H1 (cell line): ENCODE measurements around the gene CDC14B. TPM values are rescaled to one million over a fixed set of nuclear protein-coding genes. Genes with fewer than 3 reads are reported as not detected.

Experiments used
- CTCF ChIA-PET: fragments of 300-600 bp; sonication (Branson Sonifier 250); formaldehyde crosslinking; loops from one replicate; lab custom pipeline; 2021; ENCODE audit not compliant: partially characterized antibody; lab: Charles Lee
- POLR2A ChIA-PET: fragments of 300-600 bp; sonication (Branson Sonifier 250); formaldehyde crosslinking; loops from one replicate; lab custom pipeline; 2021; ENCODE audit warnings: inconsistent platforms; ENCODE audit not compliant: partially characterized antibody; lab: Charles Lee
- DNase-seq, 2 experiments: peaks; one replicate each; pipeline versions ENCODE4 v3.0.0 to v3.0.0-alpha.2; 2010 to 2022; ENCODE audit warnings: low spot score in 2 of 2, low read depth in 1 of 2, mixed read lengths in 1 of 2
- FAIRE-seq: peaks from 2 replicates; lab custom pipeline; 2011; peaks lifted over from hg19 to GRCh38; lab: Jason Lieb, UNC
- H2AFZ ChIP-seq: 2 replicates; pipeline ENCODE4 v1.8.1; 2012; ENCODE audit warnings: low read length, inconsistent platforms
- H2AK5ac ChIP-seq: 2 replicates; pipeline ENCODE4 v1.6.1; 2013; ENCODE audit warnings: low read depth, low read length
- H2BK120ac ChIP-seq: replicated peaks from 2 replicates; pipeline ENCODE3; 2013; ENCODE audit warnings: low read depth, low read length, inconsistent platforms
- H2BK12ac ChIP-seq: 2 replicates; pipeline ENCODE4 v1.6.1; 2013; ENCODE audit warnings: low read depth, low read length
- H2BK15ac ChIP-seq: 2 replicates; pipeline ENCODE4 v1.6.1; 2013; ENCODE audit warnings: low read length
- H2BK20ac ChIP-seq: 2 replicates; pipeline ENCODE4 v1.6.1; 2013; ENCODE audit warnings: low read length
- H2BK5ac ChIP-seq: 2 replicates; pipeline ENCODE4 v1.6.1; 2013; ENCODE audit warnings: low read depth, low read length
- H3K14ac ChIP-seq: 2 replicates; pipeline ENCODE4 v1.6.1; 2013; ENCODE audit warnings: inconsistent platforms; ENCODE audit not compliant: insufficient read length
- H3K18ac ChIP-seq: 2 replicates; pipeline ENCODE4 v1.6.1; 2013; ENCODE audit warnings: low read length; ENCODE audit errors: extremely low read depth
- H3K23ac ChIP-seq: 2 replicates; pipeline ENCODE4 v1.6.1; 2013; ENCODE audit warnings: inconsistent platforms; ENCODE audit not compliant: insufficient read length
- H3K23me2 ChIP-seq: 2 replicates; pipeline ENCODE4 v1.6.1; 2013; ENCODE audit warnings: low read depth, low read length
- H3K27ac ChIP-seq: 2 replicates; pipeline ENCODE4 v1.6.1; 2011; ENCODE audit warnings: low read depth, low read length, inconsistent platforms
- H3K27me3 ChIP-seq, 4 experiments: replicated peaks in 1 of 4; 1 replicate in 1 of 4; 2 replicates in 3 of 4; pipeline versions ENCODE4 v1.6.1 to v1.8.1; 2011 to 2013; ENCODE audit warnings: low read length in 3 of 4, mild to moderate bottlenecking in 3 of 4, inconsistent platforms in 2 of 4, mixed read lengths in 2 of 4, moderate library complexity in 1 of 4; ENCODE audit not compliant: control insufficient read depth in 3 of 4, insufficient read depth in 3 of 4; ENCODE audit errors: extremely low read depth in 1 of 4
- H3K36me3 ChIP-seq, 4 experiments: 2 replicates each; pipeline versions ENCODE4 v1.6.1 to v1.8.1; 2011 to 2013; ENCODE audit warnings: mild to moderate bottlenecking in 4 of 4, low read length in 3 of 4, moderate library complexity in 2 of 4, control low read depth in 1 of 4, inconsistent platforms in 1 of 4; ENCODE audit not compliant: insufficient read depth in 4 of 4, control insufficient read depth in 2 of 4
- H3K4ac ChIP-seq: replicated peaks from 2 replicates; pipeline ENCODE3; 2013; ENCODE audit warnings: low read length, low read depth, mixed read lengths, inconsistent platforms; ENCODE audit not compliant: insufficient read length
- H3K4me1 ChIP-seq, 4 experiments: replicated peaks in 1 of 4; 1 replicate in 1 of 4; 2 replicates in 3 of 4; pipeline versions ENCODE4 v1.6.1 to v1.8.1; 2011 to 2013; ENCODE audit warnings: low read length in 3 of 4, inconsistent platforms in 2 of 4, mixed read lengths in 1 of 4; ENCODE audit not compliant: insufficient read depth in 4 of 4, control insufficient read depth in 3 of 4
- H3K4me2 ChIP-seq, 2 experiments: 2 replicates each; pipeline versions ENCODE4 v1.6.1 to v1.8.1; 2011 to 2013; ENCODE audit warnings: low read depth in 2 of 2, low read length in 2 of 2, control low read depth in 1 of 2, inconsistent platforms in 1 of 2, mild to moderate bottlenecking in 1 of 2; ENCODE audit not compliant: insufficient read depth in 1 of 2
- H3K4me3 ChIP-seq, 4 experiments: fragments of 200-600, 300-600 bp in 1 of 4; sonication (generic), shearing (Covaris generic), sonication (Bioruptor Twin) in 1 of 4; 2 replicates each; pipeline versions ENCODE4 v1.5.1 to v1.8.1; 2011 to 2016; ENCODE audit warnings: low read length in 4 of 4, low read depth in 3 of 4, control low read depth in 2 of 4, inconsistent platforms in 2 of 4, mild to moderate bottlenecking in 2 of 4, mixed read lengths in 1 of 4, moderate library complexity in 1 of 4; ENCODE audit not compliant: insufficient read depth in 2 of 4; ENCODE audit errors: extremely low read depth in 1 of 4
- H3K56ac ChIP-seq: replicated peaks from 2 replicates; pipeline ENCODE3; 2013; ENCODE audit warnings: low read depth, mild to moderate bottlenecking, mixed read lengths, low read length, inconsistent platforms; ENCODE audit not compliant: insufficient read length
- H3K79me1 ChIP-seq: 2 replicates; pipeline ENCODE4 v1.6.1; 2013; ENCODE audit warnings: low read depth, low read length, control low read depth
- H3K79me2 ChIP-seq, 2 experiments: 2 replicates each; pipeline versions ENCODE4 v1.6.1 to v1.8.1; 2012 to 2013; ENCODE audit warnings: low read length in 2 of 2, mild to moderate bottlenecking in 2 of 2, inconsistent platforms in 1 of 2; ENCODE audit not compliant: insufficient read depth in 2 of 2, control insufficient read depth in 1 of 2
- H3K9ac ChIP-seq, 4 experiments: replicated peaks in 1 of 4; 1 replicate in 1 of 4; 2 replicates in 3 of 4; pipeline versions ENCODE4 v1.6.1 to v1.8.1; 2011 to 2013; ENCODE audit warnings: low read depth in 3 of 4, low read length in 3 of 4, control low read depth in 2 of 4, mild to moderate bottlenecking in 2 of 4, moderate library complexity in 2 of 4, inconsistent platforms in 1 of 4; ENCODE audit errors: extremely low read depth in 1 of 4
- H3K9me3 ChIP-seq, 2 experiments: 2 replicates each; pipeline versions ENCODE4 v1.6.1 to v1.8.1; 2012 to 2013; ENCODE audit warnings: mild to moderate bottlenecking in 2 of 2, moderate library complexity in 2 of 2, control low read depth in 1 of 2, inconsistent platforms in 1 of 2, low read depth in 1 of 2, low read length in 1 of 2, mixed read lengths in 1 of 2; ENCODE audit not compliant: insufficient read depth in 2 of 2
- H4K20me1 ChIP-seq, 2 experiments: replicated peaks in 1 of 2; 2 replicates each; pipeline versions ENCODE3 to v1.8.1; 2011 to 2013; ENCODE audit warnings: inconsistent platforms in 2 of 2, low read length in 2 of 2, mild to moderate bottlenecking in 1 of 2; ENCODE audit not compliant: insufficient read depth in 2 of 2, control insufficient read depth in 1 of 2
- H4K5ac ChIP-seq: 2 replicates; pipeline ENCODE4 v1.6.1; 2013; ENCODE audit warnings: low read length, low read depth, mixed read lengths, inconsistent platforms; ENCODE audit not compliant: insufficient read length
- H4K8ac ChIP-seq: 2 replicates; pipeline ENCODE4 v1.8.0; 2013; ENCODE audit warnings: mild to moderate bottlenecking, moderate library complexity, low read length, inconsistent platforms; ENCODE audit not compliant: insufficient read depth; ENCODE audit errors: extremely low read depth
- H4K91ac ChIP-seq: replicated peaks from 2 replicates; pipeline ENCODE3; 2013; ENCODE audit warnings: low read length, mixed read lengths, inconsistent platforms; ENCODE audit not compliant: insufficient read length
- WGBS, 2 experiments: shearing (Covaris generic) in 1 of 2; methylation state at CpG; one replicate each; pipeline versions ENCODE4 v1.1.6 to v1.1.7; 2013 to 2015; ENCODE audit warnings: low lambda C conversion rate in 2 of 2, mixed read lengths in 2 of 2, inconsistent platforms in 1 of 2, low coverage in 1 of 2, missing lambda C conversion rate in 1 of 2; ENCODE audit not compliant: insufficient replicate concordance in 2 of 2, insufficient coverage in 1 of 2, insufficient read length in 1 of 2; ENCODE audit errors: extremely low coverage in 1 of 2, missing lambda C conversion rate in 1 of 2; 5-methylcytosine and 5-hydroxymethylcytosine counted together
- polyA plus RNA-seq, 7 experiments: library from polyadenylated mRNA; depleted of rRNA in 3 of 7; stranded (reverse) in 5 of 7; unstranded in 2 of 7; fragments of >200 nt in 5 of 7; fragments of 200-250 nt in 2 of 7; gene quantifications; 1 replicate in 5 of 7; 2 replicates in 1 of 7; 4 replicates in 1 of 7; pipeline versions ENCODE4 v1.2.1 to v1.2.3, GENCODE V29; 2011 to 2013; ENCODE audit warnings: missing spikeins in 2 of 7, mixed read lengths in 2 of 7
- total RNA-seq: library from RNA; stranded (reverse); fragmentation: NEBNext Ultra II Directional; extraction: Animal tissue kit (Norgen Biotek cat#: 25700); gene quantifications from 2 replicates; pipeline ENCODE4 v1.2.1, GENCODE V29; 2021

CDC14B gene
- total and polyA plus RNA-seq, 2 of the 8 experiments (the other 6 are each of a cell fraction or from before 2014, with no cell fraction given) = 17.2 to 44.6 TPM

- DNase-seq = no peak
- CTCF ChIA-PET = interaction anchor here (1.1 to 1.2 kb wide), 3 partner anchors 23 to 202 kb away, joined by 3 read pairs; no protein-coding TSS in a partner anchor
- Histone ChIP-seq H3K79me2 (no peaks in the 10 kb centered on the region), H3K4me1 (no peaks in the 10 kb centered on the region), H3K4me2 (no peak overlapping the region), H2AFZ (no peak overlapping the region), H2BK5ac (no peak overlapping the region), H3K56ac (no peak overlapping the region), H3K23me2 (no peaks in the 10 kb centered on the region), H3K79me1 (no peaks in the 10 kb centered on the region), H3K27me3 (no peaks in the 10 kb centered on the region), H3K36me3 (peaks cover 0 to 10% (median 5%) of the 10 kb centered on the region in 4 experiments; a peak in 2 of 8 replicates), H4K91ac (no peak overlapping the region), H2BK12ac (no peak overlapping the region), H2BK120ac (no peak overlapping the region), H3K18ac (no peak overlapping the region), H4K5ac (no peak overlapping the region), H3K9me3 (no peaks in the 10 kb centered on the region), H2AK5ac (no peak overlapping the region), H2BK20ac (no peak overlapping the region), H3K23ac (no peak overlapping the region), H3K4me3 (no peak overlapping the region), H3K4ac (no peak overlapping the region), H3K14ac (no peak overlapping the region), H4K20me1 (no peaks in the 10 kb centered on the region), H2BK15ac (no peak overlapping the region), H4K8ac (peak overlapping the region; percentile 51; the same call in 1 of the 2 replicates), H3K9ac (no peak overlapping the region), H3K27ac (no peak overlapping the region)
- WGBS, 2 experiments = 94% methylated on average over 7 of the region's 7 CpGs; no CpG with 5 or more reads in 1 of the 2 experiments
- POLR2A ChIA-PET = no interaction called here
- no peak for FAIRE-seq
Measured at GRCh38 chr9:96523374-96523773, 96.3 kb downstream of the CDC14B start.
